WI38 (cell line): ENCODE results near the gene IFI16.
A peak's percentile ranks its signal among the peaks of the same experiment; 100 is the strongest.

ENCODE experiments used
- H3K4me3 ChIP-seq: 2 replicates; pipeline ENCODE4 v1.5.1; 2011; ENCODE audit warnings: low read depth, mild to moderate bottlenecking, control low read depth, low read length
- CTCF ChIP-seq: IDR thresholded peaks from 2 replicates; pipeline ENCODE4 v1.5.1; 2012; ENCODE audit warnings: low read depth, mild to moderate bottlenecking, control low read depth, low read length

Gene IFI16

GRCh38 chr1:159065106-159065505 is 55.4 kb downstream of the IFI16 start:
- no peak overlapping the region for H3K4me3 ChIP-seq
- no peak for TF ChIP-seq CTCF

GRCh38 chr1:159066108-159066507 is 56.4 kb downstream of the IFI16 start:
- TF ChIP-seq CTCF: no peak
- H3K4me3 ChIP-seq: no peak overlapping the region

GRCh38 chr1:159067699-159068621 is 58.3 kb downstream of the IFI16 start:
- no peak overlapping the region for H3K4me3 ChIP-seq
- no peak for TF ChIP-seq CTCF

- H3K4me3 ChIP-seq: no peak overlapping the region
These were observed 59.2 kb downstream of the IFI16 start for GRCh38 chr1:159068886-159069285.

GRCh38 chr1:159071970-159072582 is 62.4 kb downstream of the IFI16 start:
- peak; percentile 51; the same call in 1 of the 2 replicates for TF ChIP-seq CTCF
- H3K4me3 ChIP-seq: no peak overlapping the region

More at GRCh38 chr1:159068886-159069285, 59.2 kb downstream of the IFI16 start:
- TF ChIP-seq CTCF: no peak

GRCh38 chr1:159076438-159077119 is 66.9 kb downstream of the IFI16 start, which contains the start of gene AIM2:
Gene AIM2 (minus strand): TSS chr1:159076766. CDS start chr1:159073499, 3,267 bp downstream.
- TF ChIP-seq CTCF: no peak
- H3K4me3 ChIP-seq: no peak within 1 kb of the TSS
